MM.1S (cell line): ENCODE data around the gene FBXL17.

ENCODE experiments used
- CTCF ChIP-seq: fragments of 300-600 bp; sonication (generic); IDR thresholded peaks from 2 replicates; pipeline ENCODE4 v1.5.1; 2016; ENCODE audit warnings: antibody characterized with exemption, low read length, mixed read lengths
- EZH2 ChIP-seq: fragments of 300-600 bp; sonication (generic); optimal IDR thresholded peaks from 2 replicates; pipeline ENCODE3; 2017; ENCODE audit warnings: low read depth, mild to moderate bottlenecking, antibody characterized with exemption, low read length, mixed read lengths
- EZH2phosphoT487 ChIP-seq: fragments of 300-600 bp; sonication (generic); IDR thresholded peaks from 2 replicates; pipeline ENCODE4 v1.6.1; 2018; ENCODE audit warnings: antibody characterized with exemption, low read length

GRCh38 chr5:107863125-107863524 lies 518.8 kb downstream of the FBXL17 start:
- no peak for TF ChIP-seq CTCF
- TF ChIP-seq EZH2phosphoT487, result no peak
- TF ChIP-seq EZH2, result no peak
